Stimulated activated CD8-positive, alpha-beta memory T cell treated with anti-CD3 and anti-CD28 coated beads, Interleukin-4, amount 100 ng/mL, for 4 hours (primary cell): Measurements from ENCODE around the gene BTRC.
"Not testable (repeated sequence)": the region's sequence is repeated elsewhere in the genome, so short reads cannot be mapped to it uniquely, and the experiment has no call there.

ENCODE experiments used
- DNase-seq, 2 donors: peaks; one replicate each; pipeline ENCODE4 v3.0.0-alpha.2; 2020; ENCODE audit warnings: low read depth in 2 of 2, low spot score in 1 of 2

BTRC gene

DNA sequence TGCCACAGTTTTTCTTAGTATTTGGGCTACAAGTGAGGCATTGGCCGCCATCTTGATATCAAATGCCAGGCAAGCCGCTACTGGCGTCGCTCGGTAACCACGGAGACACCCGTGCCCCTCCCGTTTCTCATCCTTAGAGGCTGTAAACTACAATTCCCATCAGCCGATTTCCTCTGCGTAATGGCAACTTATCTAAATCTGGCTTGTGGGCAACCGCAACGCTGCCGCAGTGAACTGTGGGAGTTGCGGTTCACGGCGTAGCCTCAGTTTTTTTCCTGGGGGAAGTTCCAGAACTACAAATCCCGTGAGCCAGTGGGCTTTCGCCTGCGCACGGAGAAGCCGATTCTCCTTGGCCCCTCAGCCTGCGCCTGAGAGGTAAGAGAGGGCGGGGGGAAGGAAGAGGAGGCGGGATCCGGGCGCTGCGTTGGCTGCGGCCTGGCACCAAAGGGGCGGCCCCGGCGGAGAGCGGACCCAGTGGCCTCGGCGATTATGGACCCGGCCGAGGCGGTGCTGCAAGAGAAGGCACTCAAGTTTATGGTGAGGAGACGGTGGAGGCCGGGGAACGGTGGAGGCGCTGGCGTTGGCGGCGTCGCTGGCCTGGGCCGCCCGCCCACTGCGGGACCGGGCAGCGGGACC is at the start of gene BTRC:
Gene BTRC, plus strand, starts transcription at position 474 of the 636 bp plus-strand sequence. Its CDS starts 16 bp downstream, at position 490.
- DNase-seq, result peak; percentile 84 to 93

DNA sequence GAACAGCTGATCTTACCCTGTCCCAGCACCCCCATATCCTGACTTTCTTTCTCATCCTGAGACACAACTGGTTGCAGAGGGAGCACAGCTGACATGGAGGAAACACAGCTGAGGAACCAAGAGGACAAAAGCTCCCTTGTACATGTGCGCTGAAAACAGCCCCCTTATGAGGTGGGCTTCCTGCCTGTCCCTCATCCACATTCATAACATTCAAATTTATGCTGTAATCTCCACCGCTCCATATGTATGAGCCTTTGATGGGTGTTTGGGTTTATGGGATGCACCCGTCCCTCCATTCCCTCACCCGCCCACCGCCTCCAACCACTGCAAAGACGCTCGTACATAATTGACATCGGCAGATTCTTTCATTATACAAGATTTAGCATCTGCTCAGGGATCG is 49.6 kb upstream of the BTRC start:
- no peak for DNase-seq

DNA sequence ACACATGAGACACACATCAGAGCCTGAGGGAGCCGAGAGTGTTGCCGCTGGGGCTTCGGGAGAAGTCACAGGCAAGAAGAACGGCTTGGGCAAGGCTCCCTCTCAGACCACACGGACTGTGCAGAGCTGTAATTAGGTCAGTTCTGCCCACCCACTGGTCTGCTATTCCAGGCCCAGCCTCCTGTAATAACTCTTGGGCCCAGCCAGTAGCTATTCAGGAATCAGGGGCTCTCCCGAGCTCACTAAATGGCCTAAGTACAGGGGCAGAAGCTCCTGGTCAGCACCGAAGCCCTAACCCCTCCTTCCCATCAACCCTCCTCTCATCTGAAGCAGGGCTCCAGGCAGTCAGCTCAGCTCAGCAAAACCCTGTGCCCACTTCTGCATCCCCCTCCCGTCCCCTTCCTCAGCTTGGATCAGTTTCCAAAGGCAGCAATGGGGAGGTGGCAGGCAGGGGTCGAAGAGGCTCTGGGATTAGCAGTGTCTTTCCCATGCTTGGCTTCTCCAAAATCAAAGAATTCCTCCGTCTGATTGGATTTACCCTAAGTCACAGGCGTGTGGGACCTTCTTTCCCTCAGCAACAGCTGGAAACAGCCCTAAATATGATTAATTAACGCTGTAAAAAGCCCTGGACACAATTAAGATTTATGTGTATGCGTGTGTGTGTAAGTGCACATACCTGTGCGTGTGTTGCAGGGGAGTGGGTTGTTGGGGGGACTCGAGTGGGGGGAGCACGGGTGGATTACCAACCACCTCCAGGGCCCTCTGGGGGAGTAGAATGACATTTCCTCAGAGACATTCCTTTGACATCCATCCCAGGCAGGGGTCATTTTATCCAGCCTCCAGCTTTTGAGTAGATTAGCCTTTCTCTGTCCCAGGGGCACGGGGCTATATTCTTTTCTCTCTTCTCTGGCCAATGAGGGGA is 48.4 kb upstream of the BTRC start:
- no peak for DNase-seq

DNA sequence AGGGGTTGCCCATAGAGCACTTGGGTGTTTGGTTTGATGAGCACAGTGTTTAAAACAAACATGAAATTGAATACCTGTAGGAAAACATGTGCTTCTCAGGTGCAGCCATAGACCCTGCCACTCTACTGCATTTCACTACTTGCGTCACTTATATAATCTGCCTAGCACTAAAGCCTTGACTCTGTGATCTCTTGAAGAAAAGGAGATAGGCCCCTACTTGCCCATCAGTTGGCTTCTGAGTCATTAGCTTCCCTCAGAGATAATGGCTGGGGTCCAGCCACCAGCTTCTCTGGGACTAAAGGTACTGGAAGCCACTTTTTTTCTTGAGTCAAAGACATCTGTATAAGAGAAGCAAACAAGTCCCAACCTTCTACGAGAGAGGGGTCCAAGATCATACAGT is 45.9 kb upstream of the BTRC start:
- DNase-seq, result no peak

DNA sequence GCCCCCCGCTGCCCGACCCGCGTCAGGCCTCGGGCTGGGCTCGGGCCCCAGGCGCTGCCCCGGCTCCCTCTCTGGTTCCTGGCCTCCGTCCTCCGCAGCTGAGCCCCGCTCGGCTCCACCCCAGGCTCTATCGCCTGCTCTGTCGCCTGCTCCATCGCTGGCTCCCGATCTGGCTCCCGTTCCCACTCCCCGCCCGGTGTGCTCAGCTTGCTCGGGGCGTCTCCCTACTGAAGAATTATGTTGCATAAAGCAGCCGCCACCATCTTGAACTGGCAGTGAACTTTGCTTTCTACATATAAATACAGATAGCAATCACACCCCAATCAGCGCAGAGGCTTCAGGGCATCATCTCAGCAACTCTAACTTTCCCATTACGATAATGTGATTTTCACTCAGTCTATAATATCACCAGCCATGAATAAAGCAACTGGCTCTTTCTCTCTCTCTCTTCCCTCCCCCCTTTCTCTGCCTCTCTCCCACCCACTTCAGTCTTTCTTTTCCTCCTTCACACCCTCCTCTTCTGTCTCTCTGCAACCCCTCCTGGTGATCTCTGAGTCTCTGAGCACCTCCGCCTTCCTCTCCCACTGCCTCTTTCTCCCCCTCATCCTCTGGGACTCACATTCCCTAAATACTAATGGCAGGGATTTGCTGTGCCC is 43.3 kb upstream of the BTRC start:
- DNase-seq, result no peak

DNA sequence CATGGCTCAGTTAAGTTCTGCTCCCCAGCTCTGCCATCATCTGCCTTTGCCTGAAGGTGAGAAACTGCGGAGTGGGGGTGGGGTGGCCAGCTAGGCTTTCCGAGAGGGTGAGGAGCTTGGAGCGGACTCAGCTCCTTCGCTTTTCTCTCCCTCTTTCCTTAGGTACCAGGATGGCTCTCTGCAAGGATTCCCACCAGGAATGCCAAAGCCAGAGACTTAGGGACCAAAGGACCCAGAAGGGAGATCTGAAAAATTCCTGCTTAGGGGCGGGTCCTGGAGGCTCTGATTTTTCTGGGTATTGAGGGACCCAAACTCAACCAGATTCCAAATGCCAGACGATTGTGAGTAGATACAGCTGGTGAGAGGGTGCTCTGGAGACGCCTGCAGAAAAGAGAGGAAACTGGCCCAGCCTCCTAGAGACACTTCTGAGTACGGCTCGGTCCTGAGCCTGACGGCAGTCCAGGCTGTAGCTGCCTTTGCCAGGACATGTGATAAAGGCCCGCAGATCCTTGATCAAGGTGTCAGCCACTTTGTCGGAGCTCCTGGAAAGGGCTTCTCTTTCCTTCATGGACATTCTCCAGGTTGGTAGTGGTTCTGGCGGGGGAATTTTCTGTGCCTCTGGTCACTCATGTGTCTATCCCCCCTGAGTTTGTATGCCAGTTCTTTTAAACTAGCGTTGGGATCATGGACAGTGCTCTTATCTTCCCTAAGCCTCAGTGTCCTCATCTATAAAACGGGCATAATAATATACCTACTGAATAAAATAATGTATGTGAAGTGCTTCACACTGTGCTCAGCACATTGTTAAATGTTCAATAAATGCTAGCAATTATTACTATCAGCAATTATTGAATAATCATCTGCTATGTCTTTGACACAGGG is 42.5 kb upstream of the BTRC start:
- no peak for DNase-seq

DNA sequence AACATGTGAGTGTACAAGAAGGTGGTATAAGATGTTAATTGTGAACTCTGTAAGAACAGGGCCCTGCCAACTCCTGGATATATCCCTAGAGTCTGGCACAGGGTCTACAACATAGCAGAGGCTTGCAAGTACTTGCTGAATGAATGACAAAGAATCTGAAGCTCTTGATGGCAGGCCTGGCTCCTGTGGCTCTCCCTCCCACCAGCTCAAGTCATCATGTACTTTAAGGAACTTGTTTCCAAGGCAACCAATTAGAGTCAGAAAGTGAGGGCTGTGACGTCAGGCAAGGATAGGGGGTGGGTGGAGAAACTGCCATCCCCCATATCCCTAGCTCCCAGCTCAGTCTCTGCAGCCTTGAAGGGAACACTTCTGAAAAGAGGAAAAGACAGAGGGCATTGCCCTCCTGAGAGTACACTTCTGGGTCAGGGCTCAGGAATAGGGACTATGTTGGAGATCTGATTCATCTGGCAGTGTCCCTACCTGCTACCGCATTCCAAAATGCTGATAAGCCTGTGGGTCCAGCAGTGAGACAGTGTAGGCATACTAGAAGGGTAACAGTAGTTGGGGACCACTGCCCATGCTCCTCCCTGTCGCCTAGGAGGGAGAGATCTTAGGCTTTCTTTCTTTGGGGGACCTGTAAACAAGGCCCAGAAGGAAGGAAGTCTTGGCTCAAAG is 34.6 kb upstream of the BTRC start:
- no peak for DNase-seq

DNA sequence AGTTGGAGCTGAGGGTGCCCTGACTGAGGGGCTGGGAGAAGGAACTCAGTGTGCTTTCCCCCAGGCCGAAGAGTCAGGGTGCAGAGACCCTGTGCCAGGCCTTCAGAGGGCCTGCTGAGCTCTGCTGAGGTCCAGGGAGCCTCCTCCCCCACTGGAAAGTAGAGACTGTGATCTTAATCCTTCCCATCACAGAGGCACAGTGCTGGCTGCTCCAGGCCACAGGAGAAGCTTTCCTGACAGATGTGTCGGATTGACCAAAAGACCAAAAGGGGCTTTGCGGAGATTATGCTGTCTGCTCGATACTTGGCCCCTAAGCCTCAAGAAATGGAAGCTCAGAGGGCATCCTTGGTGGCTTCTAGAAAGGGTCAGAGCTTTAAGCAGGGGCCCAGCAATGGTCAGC is 32.9 kb upstream of the BTRC start:
- DNase-seq, result no peak

DNA sequence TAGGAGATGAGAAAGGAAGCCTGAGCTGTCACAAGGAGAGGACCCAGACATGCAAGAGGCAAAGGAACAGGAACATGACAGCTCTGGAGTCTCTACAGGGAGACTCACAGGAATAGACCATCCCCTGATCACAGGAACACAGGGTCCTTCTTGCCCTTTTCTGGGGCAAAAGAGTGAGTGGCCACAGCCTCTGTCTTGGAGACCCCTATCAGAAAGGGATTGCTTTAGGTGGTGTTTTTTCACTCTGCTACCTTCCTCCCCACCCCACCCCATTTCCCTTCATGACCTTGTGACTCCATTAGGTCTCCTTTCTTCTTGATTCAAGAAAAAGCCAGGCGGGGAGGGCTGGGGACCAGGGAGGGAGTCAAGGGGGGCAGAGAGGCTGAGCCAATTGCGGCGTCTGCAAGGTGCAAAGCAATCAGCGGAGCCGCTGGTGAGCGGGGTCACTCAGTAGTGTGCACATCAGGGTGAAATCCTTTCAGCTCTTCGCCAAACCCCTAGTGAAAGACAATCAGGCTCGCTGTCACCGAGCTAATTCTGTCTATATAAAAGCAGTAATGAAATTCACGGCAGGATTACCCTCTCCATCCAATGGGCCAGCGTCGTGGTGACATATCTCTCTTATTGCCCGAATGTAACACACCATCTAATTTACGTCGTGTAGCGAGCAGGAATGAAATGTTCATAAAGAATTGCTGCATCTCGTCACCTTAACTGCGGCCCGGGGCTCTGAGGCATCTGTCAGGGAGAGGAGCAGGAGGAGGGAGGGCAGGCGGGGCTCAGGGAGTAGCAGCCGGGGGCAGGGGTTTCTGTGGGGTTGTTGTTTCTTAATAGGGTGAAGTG is 31.5 kb upstream of the BTRC start:
- DNase-seq, result no peak

DNA sequence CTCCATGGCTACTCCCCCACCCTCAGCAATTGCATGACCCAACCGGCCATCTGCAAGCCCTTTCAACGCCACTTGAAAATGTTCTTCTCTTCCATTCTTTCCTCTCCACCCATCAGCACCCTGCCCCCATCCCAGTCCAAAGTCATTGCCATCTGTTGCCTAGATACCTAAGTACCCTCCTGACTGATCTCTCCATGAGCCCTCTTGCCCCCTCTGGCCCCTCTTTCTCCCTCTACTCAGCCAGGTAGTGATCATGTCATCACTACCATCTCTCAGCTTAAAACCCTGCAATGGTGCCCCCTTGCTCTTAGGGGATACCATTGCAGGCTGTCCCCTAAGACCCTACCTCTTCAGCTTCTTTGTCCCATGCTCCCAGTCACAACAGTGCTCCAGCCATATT is 30.5 kb upstream of the BTRC start:
- no peak for DNase-seq

DNA sequence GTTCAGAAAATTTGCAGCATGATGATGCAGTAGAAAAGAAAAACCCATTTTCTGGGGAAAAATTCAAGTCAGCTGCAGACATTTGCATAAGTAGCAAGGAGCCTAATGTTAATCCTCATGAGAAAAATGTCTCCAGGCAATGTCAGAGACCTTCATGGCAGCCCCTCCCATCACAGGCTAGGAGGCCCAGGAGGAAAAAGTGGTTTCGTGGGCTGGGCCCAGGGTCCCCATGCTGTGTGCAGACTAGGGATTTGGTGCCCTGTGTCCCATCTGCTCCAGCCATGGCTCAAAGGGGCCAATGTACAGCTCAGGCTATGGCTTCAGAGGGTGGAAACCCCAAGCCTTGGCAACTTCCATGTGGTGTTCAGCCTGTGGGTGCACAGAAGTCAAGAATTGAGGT is 26.5 kb upstream of the BTRC start:
- DNase-seq, result not testable (repeated sequence)

DNA sequence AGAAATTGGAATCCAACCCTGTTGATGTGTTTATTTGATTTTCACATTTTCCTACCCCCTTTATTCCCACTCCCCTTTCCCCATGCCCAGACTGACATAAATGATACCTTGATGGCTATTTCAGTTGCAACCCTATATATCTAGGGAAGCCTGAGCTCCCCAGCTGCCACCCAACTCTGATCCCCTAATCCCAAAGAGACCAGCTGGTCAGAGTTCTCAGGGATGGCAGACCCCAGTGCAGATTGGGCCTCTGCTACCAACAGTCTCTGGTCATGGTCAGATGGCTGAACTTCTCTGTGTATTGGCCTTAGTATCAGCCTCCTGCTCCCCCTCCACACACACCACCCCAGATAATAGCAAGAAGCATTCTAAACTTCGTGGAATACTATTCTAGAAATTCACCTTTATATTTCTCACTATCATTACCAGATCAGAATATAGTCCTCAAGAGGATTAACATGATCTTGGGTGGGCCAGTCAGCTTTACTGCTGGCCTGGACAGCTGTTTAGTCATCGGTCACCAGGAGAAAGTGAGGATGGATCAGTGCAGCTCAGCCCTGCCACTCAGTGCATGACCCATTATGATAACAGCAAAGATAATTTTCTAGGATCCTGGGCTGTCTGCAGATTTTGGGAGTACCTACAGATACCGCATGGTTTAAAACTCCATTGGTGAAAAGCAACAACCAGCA is 24.5 kb upstream of the BTRC start:
- no peak for DNase-seq

DNA sequence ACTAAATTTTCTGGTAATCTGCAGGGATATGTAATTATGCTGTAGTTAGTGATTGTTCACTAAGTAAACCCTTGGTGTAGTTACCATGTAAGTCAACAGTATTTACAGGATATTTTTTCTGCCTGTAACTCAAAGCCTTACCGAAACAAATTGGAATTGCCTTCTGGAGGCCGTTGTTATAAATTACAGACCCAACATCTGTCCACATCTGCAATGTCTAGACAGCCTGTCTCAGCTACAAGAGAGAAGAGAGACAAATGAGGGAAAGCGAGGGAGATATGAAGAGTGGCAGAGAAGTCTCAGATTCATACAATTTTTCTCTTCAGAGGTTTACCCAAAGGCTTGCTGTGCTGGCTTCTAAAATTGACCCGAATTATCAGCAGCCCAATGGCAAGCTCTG is 23.7 kb upstream of the BTRC start:
- no peak for DNase-seq

DNA sequence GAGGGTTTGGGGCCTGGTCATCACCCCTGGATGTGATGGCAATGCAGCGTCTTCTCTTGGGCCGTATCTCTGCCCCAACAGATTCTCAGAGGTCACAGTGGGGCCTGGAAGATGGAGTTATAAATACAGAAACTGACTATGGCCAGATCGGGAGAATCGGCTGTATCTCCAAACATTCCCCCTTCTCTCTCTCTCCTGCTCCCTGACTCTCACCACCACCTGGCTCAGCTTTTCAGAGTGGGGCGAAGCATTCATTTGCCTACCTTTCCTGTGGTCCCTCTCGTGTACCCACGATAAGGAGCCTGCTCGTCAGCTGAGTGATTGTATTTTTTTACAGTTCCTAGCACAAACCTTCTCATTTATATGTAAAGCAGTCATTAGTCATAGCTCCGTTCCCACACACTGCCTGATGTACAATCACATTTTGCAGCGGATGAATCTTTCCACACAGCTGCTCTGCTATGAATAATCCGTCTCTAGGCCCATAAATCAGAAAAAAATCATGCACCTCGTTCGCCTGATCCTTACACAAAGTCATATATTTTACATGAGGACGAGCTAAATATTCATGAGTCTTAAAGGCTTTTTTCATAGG is 23.2 kb upstream of the BTRC start:
- DNase-seq, result no peak

DNA sequence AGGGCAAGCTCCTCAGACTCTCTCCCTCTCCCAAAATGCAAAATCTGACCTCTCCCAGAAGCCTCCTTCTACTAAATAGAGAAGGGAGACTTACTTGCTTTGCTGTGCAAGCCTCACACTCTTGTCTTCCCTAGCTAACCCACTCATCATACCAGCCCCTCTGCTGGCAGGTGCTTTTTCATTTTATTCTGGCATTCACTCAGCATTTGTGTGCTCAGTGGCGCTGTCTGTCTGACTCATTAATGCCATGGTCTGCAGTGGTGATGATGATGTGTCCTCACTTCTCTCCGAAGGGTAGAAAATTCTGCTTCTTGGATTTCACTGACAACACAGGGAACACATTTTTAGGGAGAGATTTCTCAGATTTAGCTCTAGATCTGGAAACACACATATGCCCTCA is 22.0 kb upstream of the BTRC start:
- DNase-seq, result no peak

DNA sequence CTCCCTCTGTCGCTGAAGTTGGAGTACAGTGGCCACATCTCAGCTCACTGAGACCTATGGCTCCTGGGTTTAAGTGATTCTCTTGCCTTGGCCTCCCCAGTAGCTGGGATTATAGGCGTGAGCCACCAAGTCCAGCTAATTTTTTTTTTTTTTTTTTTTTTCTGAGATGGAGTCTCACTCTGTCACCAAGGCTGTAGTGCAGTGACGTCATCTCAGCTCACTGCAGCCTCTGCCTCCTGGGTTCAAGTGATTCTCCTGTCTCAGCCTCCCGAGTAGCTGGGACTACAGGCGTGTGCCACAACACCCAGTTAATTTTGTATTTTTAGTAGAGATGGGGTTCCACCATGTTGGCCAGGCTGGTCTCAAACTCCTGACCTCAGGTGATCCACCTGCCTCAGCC is 19.7 kb upstream of the BTRC start:
- DNase-seq, result not testable (repeated sequence)

DNA sequence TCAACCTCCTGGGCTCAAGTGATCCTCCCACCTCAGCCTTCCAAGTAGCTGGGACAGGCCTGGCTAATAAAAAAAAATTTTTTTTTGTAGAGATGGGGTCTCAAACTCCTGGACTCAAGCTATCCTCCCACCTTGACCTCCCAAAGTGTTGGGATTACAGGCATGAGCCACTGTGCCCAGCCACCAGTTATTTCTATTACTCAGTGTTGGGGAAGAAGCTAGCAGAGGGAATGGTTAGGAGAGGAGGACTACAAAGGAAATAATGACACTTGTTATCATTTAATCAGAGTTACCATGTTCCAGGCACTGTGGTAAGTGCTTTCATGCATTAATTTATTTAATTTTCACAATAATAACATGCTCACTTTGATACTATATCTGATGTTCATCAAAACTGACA is 17.6 kb upstream of the BTRC start:
- no peak for DNase-seq

DNA sequence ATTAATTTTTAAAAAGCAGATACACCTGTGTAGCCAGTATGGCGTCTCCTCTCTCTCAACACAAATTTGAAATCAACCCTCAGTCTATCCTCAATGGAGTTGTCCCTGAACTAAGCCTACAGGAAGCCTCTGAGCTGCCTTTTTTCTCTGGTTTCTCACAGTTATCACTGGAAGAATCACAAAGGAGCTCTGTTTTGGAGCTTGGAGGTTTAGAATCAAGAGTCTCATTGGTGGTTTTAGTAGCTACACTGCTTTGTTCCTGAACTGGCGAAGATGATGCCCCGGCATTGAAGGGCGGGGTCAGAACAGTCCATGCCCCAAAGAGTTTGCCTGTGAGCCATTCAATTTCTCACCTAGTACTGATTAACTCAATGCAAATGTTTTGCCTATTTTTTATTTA is 16.1 kb upstream of the BTRC start:
- DNase-seq, result no peak

DNA sequence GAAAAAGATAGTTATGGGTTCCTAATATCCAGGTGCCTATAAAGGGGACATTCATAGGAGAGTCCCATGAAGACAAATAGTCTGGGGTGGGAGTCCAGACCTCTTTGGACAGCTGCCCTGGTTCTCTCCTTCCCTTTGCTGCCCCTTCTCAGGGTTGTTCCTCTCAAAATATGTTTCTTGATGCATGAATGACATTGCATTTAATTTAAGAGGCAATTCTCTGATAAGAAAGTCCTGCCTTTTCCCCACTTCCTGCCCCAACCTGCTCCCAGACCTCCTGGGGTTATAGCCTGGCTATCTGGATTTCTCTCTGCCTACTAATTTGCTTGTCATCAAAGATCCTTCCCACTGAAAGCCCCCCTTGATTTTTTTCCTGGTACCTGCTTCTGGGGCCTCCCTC is 12.5 kb upstream of the BTRC start:
- DNase-seq, result no peak
